Epithelial cell of prostate (primary cell): ENCODE measurements around the gene DDX59.

ENCODE experiments used
- DNase-seq: peaks from one replicate; pipeline ENCODE4 v3.0.0-alpha.2; 2011; ENCODE audit warnings: low read depth, low spot score
- H3K27ac ChIP-seq: fragments of 450-650 bp; 2 replicates; pipeline ENCODE4 v1.5.1; 2017; ENCODE audit warnings: mild to moderate bottlenecking

DDX59 gene

DNA sequence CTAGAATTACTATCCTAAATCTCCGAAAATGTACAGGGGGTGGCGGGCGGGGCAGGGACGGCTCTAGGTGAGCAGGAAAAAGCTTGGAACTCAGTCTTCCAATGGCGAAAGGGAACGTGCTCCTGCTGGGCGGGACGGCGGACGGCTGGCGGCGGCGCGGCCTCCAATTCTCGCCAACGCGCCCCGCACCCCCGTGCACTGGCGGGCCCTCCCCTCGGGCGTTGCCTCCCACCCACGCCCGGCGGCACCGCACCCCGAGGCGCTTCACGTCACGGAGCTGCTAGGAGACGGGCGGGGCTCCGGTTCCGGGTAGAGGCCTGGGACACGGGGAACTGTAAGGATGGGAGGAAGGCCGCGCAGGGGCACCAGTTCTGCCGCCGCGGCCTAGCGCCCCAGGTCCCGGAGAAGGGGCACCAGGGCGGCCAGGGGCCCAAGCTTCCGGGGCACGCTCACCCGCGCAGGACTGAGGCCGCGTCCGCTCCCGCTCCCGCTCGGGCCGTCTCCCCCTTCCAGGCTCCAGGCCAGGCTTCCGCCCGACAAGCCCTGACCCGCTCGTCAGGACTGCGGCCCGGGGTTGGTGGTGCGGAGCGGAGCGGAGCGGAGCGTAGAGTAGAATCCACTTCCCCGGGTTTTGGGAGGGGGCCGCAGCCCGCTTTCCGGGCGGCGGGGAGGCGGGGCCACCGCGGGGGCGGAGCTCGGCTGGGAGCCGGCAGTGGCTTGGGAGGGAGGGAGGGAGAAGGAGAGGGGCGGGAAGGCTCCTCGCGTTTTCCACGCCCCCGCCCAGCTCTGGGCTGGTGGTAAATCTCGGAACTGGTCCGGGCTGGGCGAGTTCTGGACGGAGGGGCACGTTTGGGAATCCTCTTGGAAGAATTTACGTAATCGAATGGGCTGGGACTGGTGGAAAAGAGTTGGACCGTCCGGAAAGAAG, at the start of gene DDX59:
Gene DDX59, minus strand, starts transcription at position 594 of the 928 bp plus-strand sequence. CDS start 3,167 bp downstream, outside the sequence.
- peak within 1 kb of the TSS; percentile 99 for H3K27ac ChIP-seq
- DNase-seq: peak; percentile 88

DNA sequence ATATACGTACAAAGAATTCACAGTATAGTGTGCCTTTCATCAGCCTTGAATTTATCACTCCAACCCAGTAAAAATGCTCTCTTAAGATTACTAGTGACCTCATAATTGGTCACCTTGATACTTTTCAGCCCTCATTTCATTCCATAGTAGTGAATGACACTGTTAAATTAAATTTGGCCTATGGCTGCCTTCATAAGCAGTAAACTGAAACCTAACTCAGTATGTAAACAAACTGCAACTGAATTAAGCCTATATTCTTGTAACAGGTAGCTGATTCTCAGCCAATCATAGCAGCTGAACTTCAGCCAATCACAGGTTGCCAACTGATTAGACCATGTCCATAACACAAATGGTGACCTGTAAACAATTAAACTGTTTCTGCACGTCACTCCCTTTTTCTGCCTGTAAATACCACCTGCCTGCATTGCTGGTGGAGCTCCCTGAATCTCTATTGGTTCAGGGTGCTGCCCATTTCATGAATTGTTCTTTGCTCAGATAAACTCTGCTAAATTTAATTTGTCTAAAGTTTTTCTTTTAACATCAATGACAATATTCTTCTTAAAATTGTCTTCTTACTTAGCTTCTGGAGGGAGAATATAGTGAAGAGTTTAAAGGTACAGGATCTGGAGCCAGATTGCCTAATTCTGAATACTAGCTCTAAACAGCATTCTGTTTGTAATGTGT, 44.9 kb upstream of the DDX59 start:
- DNase-seq: no peak
- peak overlapping the region; percentile 2 for H3K27ac ChIP-seq

DNA sequence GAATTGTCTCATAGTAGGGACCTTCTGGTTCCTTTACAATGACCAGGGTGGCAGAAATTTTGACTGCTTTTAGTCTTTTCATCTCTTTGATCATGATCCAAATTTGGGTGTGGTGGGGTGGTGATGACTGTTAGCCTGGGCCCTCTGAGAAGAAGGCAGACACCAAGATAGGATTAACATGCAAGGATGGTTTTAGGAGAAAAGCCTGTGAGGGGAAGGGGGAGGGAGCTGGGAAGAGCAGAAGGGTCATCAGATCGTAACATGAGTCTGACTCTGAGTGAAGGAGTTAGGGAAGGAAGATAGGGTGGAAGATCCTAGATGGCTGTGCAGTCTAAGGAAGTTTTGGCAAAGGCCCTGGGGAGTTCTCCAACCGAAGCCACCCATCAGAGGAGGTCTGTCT, 40.5 kb upstream of the DDX59 start:
- DNase-seq: no peak
- H3K27ac ChIP-seq: no peak overlapping the region

DNA sequence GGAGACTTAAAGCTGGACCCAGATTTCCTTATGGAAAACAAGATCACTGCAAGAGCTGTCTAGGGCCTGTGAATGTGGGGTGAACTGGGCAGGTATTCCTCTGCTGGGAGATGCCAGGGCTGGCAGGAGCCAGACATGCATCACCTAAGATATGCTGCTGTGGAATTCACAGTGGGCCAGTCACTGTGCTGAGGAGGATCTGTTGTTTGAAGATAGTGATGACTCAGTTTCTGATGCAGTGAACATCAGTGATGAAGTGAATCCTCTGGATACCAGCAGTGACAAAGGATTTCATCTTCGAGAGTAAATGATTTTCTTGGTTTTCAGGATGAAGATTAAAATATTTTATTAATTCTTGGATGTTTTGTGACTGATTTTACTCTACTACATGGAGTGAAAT, 39.1 kb upstream of the DDX59 start:
- H3K27ac ChIP-seq: peak overlapping the region; percentile 8
- DNase-seq: no peak

DNA sequence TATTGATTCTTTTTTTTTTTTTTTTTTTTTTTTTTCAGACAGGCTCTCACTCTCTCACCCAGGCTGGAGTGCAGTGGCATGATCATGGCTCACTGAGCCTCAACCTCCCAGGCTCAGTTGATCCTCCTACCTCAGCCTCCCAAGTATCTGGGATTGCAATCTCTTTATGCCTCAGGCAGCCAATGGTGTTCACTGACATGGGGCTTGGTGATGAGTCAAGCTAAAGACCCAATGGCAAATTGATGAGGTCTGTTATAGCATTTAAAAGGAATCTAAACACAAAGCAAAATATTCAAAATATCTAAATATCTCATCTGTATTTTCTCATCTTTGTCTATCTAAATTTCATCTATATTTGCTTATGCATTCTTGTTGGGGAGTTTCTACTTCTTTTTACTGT, 38.5 kb upstream of the DDX59 start:
- no peak overlapping the region for H3K27ac ChIP-seq
- no peak for DNase-seq

DNA sequence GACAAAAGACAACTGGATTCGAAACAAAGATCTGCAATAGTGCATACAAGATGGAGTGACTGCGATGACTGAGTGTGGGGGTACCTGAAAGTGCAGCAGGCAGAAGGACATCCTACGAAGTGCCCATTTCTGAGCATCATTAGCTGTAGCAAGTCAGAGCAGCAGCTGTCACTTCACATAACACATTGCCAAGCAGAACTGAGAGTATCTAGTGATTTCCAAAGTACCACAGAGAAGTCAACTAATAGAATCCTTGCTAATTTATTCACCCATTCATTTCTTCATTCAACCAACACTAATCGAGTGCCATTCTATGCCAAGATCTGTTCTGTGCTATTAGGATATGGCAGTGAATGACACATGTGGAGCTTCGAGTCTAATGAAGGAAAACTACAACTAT, 37.4 kb upstream of the DDX59 start:
- H3K27ac ChIP-seq: no peak overlapping the region
- DNase-seq: no peak

DNA sequence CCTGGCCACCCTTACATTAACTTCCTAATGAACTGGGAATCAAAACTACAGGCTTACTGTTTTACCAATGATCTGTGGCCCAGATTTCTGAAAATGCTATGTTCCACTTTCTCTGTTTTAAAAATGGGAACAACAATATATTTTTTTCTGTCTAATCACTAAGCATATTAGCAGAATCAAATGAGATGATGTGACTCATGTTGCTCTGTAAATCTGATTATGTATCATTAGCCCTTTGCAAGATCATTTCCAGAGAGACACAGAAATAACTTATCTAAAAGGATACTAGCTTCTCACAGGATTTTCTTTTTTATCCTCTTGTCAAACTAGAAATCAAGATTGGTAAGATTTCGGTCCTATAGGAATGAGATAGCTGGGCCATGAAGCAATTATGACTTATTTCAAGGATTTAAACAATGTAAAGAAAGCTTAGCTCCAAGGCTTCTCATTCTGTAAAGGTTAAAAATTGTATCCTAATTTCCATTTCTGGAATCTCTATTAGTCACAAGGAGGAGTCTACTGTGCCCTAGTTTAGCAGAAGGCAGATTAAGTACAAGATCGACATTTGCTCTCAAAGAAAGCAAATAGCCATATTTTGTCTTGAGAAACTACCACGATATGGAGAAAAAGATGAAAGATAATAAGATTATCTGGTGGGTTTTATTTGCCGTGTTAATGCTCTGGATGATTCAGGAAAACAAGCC, 36.6 kb upstream of the DDX59 start:
- no peak for DNase-seq
- H3K27ac ChIP-seq: no peak overlapping the region

DNA sequence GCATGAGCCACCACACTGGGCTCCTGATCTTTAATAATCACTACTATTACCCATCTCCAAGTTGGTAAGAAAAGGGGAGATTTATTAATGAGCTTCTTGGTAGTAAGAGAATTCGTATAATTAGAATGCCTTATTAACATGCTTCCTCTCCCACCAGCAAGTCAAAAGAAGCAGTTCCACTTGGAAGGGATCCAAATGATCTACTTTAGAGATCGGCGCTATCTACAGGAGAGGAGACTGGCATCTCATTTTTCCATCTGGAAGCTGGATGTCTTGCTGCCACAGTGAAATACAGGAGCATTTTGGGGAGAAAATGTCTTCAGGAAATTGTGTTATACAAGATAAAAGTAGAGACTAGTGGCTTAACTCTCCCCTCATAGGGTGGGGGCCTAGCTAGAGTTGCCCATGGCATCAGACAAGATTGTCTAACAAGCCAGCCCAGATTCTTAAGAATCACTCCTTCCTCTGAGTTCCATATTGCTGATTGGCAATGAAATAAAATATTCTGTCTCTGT, 35.3 kb upstream of the DDX59 start:
- no peak overlapping the region for H3K27ac ChIP-seq
- no peak for DNase-seq

DNA sequence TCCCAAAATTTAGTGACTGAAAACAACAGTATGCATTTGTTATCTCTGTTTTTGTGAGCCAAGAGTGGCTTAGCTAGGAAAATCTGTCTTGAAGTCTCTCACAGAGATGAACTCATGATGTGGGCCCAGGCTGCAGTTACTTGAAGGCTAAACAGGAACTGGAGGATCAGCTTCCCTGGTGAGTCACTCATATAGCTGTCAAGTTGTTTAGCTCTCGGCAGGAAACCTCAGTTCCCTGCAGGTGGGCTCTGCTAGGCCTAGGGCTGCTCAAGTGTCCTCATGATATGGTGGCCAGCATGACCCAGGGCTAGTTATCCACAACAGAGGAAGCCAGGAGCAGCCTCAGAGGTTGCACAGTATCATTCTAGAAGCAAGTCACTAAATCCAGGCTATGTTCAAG, 30.2 kb upstream of the DDX59 start:
- H3K27ac ChIP-seq: no peak overlapping the region
- no peak for DNase-seq

DNA sequence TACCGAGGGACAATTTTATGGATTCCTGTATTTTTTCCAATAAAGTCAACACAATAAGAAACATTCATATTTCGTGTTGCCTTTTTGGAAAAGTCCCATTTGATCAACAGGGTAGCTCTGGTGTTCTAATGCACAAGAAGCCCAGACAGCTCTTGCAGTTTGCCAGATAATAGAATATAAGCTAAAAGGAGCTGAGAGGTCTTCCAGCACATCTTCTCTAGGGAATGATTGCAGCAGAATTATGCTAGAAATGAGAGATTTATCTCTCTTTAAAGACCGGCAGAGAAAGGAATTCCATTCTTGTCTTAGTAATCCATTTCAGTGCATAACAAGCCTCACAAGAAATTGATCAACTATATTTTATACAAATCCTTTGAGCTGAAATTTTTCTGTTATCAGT, 25.0 kb upstream of the DDX59 start:
- no peak overlapping the region for H3K27ac ChIP-seq
- DNase-seq: no peak

DNA sequence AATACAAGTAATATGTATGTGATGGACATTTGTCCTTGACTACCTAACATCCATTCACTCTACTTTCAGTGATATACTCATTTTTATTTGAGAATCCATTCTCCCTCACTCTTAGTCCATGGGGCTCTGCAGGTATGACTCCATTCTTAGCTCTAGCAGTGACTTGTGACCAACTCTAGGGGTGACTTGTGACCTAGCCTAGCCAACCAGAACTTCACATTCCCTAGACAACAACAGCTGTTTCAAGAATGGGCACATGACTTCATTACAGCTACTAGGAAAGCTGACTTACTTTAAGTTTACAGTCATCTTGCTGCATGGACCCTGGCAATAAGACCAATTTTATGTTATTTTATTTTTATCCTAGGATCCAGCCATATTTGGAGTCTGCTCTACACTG, 23.6 kb upstream of the DDX59 start:
- no peak for DNase-seq
- H3K27ac ChIP-seq: no peak overlapping the region

DNA sequence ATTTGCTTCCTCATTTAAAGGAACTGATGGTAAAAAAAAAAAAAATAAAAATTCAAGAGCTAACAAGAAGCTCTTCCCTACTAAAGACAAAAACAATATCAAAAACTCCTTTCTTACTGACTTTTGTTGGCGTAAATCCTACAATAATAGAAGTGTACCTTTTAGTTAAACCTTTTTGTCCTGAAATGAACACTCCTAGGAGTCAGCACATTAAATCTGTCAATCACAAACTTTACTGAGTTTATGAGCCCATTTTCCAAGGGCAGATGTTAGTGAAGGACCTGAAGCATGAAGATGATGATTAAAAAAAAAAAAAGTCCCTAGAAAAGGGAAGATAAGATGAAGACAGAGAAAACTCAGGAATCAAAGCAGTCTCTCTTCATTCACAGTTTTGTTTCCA, 22.6 kb upstream of the DDX59 start:
- H3K27ac ChIP-seq: no peak overlapping the region
- DNase-seq: no peak

DNA sequence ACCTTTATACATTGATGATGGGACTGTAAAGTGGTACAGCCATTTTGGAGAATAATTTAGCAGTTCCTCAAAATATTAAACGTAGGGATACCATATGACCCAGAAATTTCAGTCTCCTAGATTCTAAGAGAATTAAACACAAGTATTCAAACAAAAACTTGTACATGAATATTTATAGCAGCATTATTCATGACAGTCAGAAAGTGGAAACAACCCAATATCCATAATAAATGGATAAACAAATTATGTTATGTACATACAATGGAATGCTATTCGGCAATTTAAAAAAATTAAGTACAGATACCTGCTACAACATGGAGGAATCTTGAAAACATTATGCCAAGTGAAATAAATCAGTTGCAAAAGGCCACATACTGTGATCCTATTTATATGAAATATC, 16.9 kb upstream of the DDX59 start:
- no peak for DNase-seq
- H3K27ac ChIP-seq: no peak overlapping the region

DNA sequence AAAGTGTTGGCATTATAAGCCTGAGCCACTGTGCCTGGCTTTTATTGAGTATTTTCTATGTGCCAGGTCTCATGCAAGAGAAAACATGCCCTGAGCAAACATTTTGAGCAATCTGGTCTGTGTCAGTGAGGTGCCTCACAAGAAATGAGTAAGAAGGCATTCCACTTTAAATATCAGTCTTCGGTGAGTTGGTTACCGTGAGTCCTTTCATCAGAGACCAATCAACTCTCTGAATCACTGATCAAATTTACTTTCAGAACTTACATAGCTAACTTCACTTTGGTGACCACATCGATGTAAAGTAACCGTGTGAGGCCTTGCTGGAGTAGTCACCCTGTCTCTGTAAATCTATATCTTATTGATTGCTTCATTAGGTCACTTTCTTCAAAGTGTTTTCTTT, 14.3 kb upstream of the DDX59 start:
- peak overlapping the region; percentile 78 for H3K27ac ChIP-seq

DNA sequence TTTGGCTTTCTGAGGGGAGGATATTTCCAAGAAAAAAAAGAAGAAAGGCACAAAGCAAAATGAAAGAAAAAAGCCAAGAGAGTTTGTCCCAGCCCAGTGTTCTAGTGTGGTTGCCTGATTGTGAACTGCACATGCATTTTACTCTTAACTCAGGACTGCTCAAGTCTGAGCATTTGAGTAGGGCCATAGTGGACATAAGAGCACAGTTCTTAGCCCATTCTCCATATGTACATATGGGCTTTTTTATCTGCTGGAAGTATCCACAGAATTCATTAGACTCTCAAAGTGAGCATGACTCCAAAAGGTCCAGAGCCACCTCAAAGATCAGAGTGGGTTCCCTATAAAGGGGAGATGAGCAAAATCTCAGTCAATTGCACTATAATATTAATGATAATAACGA, 13.6 kb upstream of the DDX59 start:
- peak overlapping the region; percentile 78 for H3K27ac ChIP-seq
- no peak for DNase-seq

More for the DNA sequence above, 14.3 kb upstream of the DDX59 start:
- DNase-seq: peak; percentile 95

DNA sequence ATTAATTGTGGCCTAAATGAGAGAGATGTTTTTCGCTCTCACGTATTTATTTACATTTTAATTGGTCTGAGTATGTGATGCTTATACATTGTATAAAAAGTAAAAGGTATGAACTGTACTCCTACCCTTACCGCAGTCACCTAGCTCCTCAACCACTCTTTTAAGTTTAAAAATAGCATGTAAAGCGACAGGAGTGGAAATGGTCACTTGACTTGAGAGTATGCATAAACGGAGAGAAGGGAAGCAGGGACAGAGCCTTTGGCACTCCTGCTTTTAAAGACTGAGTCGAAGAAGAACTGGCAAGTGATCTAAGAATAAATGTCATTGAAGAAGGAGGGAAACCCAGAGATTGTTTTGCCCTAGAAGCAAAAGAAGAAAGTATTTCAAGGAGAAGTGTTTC, 11.5 kb upstream of the DDX59 start:
- H3K27ac ChIP-seq: no peak overlapping the region
- DNase-seq: no peak

DNA sequence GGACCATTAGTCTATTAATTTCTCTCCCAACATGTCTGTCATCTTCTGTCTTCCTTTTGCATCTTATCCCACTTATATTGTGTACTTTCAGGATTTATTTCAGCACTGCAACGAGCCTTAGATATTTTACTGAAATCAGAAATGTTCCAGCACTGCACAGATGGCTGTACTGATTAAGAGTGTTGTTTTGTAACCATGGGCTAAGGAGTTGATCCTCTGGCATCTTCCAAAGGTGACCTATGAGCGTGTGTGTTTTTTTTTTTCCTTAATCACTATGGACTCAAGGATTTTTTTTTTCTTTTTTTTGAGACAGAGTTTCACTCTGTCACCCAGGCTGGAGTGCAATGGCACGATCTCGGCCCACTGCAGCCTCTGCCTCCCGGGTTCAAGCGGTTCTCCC, 7.1 kb upstream of the DDX59 start:
- H3K27ac ChIP-seq: peak overlapping the region; percentile 99
- DNase-seq: no peak

DNA sequence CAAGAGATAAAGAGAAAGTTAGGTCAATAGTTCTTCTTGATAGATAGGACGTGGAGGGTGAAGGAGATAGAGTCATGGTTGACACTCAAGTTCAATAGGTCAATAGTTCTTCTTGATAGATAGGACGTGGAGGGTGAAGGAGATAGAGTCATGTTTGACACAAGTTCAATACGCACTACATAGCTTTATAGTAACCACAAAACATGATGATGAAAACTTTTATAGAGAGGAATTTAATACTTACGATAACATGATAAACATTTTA, 5.8 kb upstream of the DDX59 start:
- peak overlapping the region; percentile 99 for H3K27ac ChIP-seq
- no peak for DNase-seq

DNA sequence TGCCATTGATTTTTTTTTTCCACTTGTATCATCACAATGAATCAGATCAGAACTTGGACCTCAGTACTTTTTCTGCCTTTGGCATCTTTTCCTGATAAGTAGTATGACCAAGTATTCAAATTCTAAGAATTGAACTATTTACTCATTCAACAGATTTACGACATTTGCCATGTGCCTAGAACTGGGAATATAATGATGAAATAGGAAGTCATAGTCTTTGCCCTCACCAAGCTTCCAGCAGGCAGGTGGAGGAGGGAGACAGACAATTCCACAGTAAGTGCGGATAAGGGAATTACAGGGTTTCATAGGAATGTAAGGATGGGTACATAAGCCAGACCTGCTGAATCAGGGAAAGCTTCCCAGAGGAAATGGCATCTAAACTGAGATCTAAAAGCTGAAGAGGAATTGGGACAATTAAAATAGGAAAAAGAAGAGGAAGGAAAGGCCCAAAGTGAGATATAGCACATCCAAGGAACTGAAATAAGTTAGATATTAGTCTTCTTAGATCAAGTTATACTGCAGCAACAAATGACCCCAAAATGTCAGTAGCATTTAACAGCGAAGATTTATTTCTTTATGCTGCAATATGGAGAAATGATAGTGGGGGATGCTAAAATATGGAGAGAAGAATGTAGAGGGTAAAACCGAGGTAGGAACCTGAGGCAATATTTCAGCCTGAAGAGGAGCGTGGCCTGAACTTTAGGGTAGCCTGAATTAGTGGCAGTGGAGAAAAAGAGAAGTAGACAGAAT, 5.3 kb upstream of the DDX59 start:
- peak overlapping the region; percentile 99 for H3K27ac ChIP-seq
- no peak for DNase-seq
